Putamen (tissue), 1 donor: ENCODE data around the gene FAM240B.
A peak's percentile ranks its signal among the peaks of the same experiment; 100 is the strongest.

ENCODE experiments used
- DNase-seq: peaks from one replicate; pipeline ENCODE4 v3.0.0-alpha.2; 2016; ENCODE audit warnings: low spot score

Gene FAM240B

GRCh38 chr9:38699337-38699736 lies 20.6 kb downstream of the FAM240B start:
- DNase-seq: no peak

- DNase-seq: no peak
These were observed 22.1 kb downstream of the FAM240B start for GRCh38 chr9:38697776-38698300.

DNA sequence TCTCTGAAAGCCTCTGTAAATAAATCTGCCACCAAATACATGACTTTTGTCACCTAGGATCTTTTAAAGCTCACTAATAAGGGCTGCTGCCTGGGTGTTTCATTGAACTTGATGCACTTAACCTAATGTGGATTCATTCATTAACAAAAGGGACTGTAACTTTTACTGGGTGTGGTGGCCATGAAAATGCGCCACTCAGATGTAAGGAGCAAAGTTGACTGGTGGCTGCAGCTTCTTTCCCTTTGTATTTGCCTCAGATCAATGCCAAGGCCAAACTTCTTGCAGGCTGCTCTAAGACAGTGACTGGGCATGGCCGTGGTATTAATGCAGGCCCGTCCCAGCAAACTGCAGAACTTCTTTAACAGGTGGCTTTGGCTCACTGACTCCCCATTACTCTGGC lies 22.9 kb downstream of the FAM240B start:
- DNase-seq: no peak

- DNase-seq: peak; percentile 85
These were observed 25.3 kb downstream of the FAM240B start for GRCh38 chr9:38694676-38695075.

DNA sequence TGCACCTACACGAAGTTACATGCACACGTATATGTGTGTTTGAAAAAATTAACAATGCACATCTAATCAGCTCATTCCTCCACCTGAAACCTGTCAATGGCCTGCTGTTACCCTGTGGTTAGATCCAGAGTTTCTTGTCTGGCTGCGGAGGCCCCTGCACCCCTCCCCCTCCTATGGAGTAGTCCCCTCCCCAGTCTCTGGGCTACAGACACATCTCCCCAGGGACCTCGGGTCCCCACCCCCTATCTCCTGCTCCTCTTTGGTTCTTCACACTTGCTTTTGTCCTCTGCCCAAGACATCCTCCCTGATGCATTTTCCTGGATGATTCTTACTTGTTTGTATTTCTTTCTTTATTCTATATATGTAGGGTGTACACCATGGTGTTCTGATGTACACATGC lies 27.2 kb downstream of the FAM240B start:
- DNase-seq: no peak

DNA sequence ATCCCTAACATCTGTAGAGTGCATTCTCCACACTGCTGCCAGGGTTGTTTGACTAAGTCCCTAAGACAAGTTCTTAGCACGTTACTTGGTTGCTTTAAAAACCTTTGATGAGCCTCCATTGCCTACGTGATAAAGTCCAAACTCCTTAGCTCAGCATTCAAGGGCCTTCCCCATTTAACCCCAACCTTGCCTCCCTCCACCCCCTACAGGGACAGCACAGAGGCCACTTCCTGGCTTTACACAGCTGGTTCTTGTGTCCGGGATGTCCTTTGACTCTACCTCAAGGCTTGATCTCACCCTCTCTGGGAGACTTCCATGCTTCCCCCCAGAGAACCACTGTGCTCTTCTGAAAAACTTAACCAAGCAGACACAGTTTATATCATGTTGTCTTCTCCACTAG lies 29.4 kb downstream of the FAM240B start:
- DNase-seq: no peak

GRCh38 chr9:38689678-38690077 lies 30.3 kb downstream of the FAM240B start:
- DNase-seq: peak; percentile 59

- DNase-seq: no peak
These were observed 31.9 kb downstream of the FAM240B start for GRCh38 chr9:38687992-38688391.

GRCh38 chr9:38687389-38687842 lies 32.5 kb downstream of the FAM240B start:
- peak; percentile 31 for DNase-seq

- no peak for DNase-seq
These were observed 33.0 kb downstream of the FAM240B start for GRCh38 chr9:38686933-38687332.

DNA sequence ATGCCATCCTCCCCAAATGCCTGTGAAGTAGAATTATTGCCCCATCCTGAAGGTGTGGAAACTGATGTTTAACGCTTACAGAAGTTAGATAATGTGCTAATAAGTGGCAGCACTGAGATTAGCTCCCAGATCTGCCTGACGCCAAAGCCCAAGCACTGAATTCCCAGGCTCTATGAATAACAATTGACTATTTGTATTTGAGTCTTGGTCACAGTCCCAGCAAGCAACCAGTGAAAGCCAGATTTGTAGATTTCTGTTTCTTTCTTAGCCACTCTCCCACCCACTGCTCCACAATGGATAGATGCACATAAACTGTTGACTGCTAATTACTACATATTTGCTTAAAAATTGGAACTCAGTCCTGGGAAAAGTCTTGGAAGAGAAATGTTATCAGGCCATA lies 34.4 kb downstream of the FAM240B start:
- peak; percentile 89 for DNase-seq

DNA sequence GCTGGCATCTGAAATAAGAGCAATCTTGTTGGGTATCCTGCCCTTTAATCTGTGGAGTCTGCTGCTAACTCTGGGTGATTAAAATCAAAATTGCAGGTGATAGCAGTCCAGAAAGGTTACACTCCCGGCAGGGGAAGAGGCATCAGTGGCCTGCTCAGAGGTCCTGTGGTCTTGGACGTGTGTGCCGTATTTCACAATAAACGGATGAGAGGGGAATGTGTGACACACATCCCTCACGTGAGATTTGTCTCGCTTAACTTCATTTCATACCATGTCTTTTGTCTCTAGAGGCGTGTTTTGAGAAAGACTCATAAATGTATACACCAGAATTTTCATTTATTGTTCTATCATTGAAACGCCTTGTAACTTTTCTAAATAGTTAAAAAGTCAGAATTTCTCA lies 36.6 kb downstream of the FAM240B start:
- DNase-seq: no peak

DNA sequence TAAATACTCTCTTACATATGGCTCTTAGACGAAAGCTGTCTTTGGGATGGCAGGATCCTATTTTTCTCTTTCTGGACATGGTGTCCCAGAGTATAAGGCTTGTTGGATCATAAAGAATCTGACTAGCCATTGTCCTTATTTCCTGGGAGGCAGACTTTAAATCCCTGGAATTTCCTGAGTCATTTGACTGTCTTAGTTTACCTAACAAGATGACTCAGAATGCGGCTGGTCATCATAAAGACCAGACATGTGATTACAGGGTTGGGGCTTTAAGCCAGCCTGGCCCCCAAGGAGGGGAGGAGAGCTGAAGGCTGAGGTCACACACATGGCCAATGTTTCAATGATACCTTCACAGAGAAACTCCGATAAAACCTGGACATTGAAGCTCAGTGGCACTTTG lies 37.2 kb downstream of the FAM240B start:
- no peak for DNase-seq

DNA sequence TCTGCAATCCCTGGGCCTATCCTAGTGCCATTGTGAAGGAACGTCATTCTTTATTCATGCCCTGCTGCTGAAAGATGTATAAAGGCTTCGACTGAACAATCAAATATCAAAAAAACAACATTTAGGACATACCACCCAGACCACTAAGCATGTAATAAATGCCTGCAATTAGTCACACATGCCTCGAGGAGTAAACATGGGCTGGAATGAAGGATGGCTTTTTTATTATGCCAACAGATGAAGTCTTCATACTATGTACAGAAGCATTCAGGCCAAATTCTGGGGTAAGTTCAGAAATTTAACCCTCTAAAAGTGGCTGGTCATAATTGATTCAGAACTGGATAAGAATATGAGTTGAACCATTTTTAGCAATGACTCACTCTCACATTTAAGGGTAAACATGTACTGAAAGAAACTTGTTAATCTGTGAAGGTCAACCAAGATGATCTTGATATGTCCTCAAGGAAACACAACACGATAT lies 38.1 kb downstream of the FAM240B start:
- DNase-seq: no peak

DNA sequence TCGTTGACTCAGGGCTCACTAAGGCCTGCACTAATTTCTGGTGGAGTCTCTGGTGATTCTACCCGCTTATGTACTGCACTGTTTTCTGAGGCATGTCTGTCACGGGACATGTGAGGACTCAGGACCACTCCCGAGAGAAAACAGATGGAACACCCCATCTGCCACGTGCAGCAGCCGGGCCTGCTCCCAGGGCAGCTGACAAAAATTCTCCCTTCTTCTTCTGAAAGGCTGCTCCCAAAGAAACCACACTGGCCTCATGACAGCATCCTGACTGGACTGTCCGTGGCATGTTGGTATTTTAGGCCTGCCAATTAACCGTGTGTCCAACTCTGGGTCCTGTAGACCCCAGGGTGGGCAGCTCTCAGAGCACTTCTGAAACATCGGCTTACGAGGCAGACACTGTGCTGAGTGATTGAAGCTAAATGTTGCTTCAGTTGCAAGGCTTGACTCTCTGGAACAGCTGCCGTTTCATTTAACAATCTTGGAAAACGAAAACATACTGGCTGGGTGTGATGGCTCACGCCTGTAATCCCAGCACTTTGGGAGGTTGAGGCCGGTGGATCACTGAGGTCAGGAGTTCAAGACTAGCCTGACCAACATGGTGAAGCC lies 39.0 kb downstream of the FAM240B start:
- DNase-seq: no peak

DNA sequence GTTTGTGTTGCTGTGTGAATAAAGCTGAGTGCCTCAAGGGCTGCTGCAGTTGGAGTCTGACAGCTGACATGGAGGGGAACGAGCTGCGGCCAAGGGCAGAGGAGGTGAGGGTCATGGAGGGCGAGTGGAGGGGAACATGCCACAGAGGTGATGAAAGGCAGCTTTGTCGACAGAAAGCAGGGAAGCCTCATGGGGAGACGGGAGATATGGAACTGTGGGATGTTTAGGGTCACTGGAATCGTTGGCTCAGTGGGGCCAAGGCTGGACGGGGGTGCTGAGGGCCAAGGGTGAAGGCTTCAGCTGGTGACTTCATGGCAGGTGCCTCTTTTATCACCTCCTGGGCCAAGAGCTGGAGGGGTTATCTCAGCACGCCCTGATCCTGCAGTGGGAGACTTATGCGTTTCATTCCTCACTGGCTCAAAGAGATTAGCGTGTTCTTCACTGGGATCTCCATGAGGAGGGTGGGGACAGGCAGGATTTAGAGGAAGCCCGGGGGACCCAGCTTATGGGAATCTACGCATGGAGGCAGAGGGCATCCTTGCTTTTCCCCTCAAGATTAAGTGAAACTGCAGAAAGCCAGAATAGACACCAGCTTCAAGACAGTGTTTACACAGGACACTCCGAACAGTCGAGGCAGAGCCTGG lies 42.2 kb downstream of the FAM240B start:
- no peak for DNase-seq

GRCh38 chr9:38675831-38676230 lies 44.1 kb downstream of the FAM240B start:
- no peak for DNase-seq

DNA sequence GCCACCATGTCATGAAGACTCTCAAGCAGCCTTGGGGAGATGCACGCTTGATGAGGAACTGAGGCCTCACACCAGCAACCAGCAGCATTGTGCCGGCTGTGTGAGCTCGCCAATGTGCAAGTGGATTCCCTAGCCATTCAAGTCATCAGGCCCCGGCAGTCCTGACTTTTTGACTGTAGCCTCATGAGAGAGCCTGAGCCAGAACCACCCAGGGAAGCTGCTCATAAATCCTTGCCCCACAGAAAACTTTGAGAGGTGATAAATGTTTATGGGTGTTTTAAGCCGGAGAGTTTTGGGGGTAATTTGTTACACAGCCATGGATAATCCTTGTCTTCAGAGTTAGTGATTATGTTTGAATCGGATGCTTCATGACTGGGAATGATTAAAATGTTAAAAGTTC lies 44.7 kb downstream of the FAM240B start:
- DNase-seq: no peak

GRCh38 chr9:38673399-38674193 lies 46.3 kb downstream of the FAM240B start:
- DNase-seq: no peak

DNA sequence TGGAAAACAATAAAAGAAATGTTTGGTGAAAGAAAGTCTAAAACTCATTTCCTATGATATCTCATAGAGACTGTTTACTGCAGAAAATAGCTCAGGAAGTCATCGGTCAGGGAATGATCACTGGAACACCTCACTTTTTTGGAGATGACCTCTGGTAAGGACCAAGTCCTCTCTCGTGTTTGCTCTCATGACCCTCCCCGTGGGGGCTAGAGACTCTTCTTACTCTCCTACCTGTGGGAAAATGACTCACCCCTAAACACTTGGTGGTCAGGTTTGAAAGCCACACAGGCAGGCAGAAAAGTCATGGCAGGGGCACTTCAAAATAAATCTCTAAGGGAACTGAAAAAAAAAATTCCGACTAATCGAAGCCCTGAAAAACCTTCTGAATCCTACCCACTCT lies 48.2 kb downstream of the FAM240B start:
- DNase-seq: no peak

GRCh38 chr9:38671372-38671731 lies 48.6 kb downstream of the FAM240B start:
- DNase-seq: no peak

DNA sequence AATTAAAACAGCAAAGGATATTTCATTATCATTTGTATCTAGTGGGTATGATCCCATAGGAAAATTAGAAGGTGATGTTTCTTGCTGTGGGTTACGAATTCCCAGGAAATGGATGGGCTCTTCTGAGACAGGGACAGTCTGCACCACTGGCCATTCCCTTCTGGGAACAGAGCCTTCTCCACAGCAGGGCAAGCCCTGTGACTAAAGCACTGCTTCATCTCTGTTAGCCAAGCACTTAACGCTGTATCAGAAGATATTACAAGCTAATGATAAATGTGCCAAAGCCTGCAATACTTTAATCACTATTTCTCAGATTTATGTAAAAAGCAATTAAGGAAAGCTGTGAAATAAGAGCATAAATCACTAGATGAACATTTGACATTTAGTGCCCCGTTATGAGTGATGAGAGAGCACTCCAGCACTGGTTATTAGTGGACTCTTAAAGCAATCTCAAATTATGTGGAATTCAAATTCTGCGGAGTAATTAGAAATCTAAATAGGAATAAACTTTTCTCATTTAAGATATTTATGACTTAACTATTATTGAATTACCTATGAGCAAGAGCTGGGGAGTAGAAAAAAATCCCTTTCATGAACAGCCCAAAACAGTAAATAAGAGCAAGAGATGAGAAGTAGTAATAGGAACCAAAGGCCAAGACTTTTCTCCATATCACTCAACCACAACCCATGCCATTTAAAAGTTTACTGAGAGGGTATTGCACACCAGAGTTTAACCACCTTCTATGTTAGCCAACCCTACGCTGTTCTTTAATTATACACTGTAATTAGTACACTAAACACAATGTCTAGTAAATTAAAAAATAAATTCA lies 49.2 kb downstream of the FAM240B start:
- no peak for DNase-seq
